HL-60 (cell line): ENCODE results near the gene NHSL1.

Source experiments
- GABPA ChIP-seq: IDR thresholded peaks from 2 replicates; pipeline ENCODE4 v1.6.1; 2012; ENCODE audit warnings: low read depth
- POLR2AphosphoS5 ChIP-seq: IDR thresholded peaks from 2 replicates; pipeline ENCODE4 v1.6.1; 2012; ENCODE audit warnings: low read depth
- SPI1 ChIP-seq: IDR thresholded peaks from 2 replicates; pipeline ENCODE4 v1.6.1; 2012; ENCODE audit warnings: low read depth, mild to moderate bottlenecking, borderline replicate concordance
- TF ChIP-seq, protein P1 (sequence below): IDR thresholded peaks from one replicate; pipeline ENCODE4 v1.5.1; 2011; ENCODE audit warnings: low read length, control low read depth, inconsistent platforms; ENCODE audit not compliant: insufficient read depth

DNA sequence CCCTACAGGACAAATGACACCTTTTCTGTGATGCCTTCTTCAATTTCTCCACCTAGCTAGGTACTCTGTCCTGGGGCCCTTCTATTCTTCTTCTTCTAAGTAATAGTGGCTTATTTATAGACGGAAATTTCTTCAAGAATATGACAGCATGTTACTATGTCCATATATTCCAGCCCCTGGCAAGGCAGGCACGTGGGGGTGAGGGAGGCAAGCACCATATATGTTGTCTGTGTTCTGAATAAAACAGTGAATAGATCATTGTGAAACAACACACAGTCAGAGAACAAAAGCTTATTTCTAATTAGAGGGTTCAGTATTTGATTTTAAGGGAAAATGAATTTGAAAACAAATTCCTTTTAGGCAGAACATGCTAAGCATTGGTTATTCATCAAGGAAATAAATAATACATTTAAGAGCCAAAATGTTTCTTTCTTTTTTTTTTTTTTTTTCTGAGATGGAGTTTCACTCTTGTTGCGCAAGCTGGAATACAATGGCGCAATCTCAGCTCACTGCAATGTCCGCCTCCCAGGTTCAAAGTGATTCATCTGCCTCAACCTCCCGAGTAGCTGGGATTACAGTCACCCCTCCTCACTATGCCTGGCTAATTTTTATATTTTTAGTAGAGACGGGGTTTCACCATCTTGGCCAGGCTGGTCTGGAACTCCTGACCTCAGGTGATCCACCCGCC is 89.1 kb downstream of the NHSL1 start:
- TF ChIP-seq POLR2AphosphoS5 (no peak), SPI1 (no peak), GABPA (no peak)
- TF ChIP-seq, protein P1, sequence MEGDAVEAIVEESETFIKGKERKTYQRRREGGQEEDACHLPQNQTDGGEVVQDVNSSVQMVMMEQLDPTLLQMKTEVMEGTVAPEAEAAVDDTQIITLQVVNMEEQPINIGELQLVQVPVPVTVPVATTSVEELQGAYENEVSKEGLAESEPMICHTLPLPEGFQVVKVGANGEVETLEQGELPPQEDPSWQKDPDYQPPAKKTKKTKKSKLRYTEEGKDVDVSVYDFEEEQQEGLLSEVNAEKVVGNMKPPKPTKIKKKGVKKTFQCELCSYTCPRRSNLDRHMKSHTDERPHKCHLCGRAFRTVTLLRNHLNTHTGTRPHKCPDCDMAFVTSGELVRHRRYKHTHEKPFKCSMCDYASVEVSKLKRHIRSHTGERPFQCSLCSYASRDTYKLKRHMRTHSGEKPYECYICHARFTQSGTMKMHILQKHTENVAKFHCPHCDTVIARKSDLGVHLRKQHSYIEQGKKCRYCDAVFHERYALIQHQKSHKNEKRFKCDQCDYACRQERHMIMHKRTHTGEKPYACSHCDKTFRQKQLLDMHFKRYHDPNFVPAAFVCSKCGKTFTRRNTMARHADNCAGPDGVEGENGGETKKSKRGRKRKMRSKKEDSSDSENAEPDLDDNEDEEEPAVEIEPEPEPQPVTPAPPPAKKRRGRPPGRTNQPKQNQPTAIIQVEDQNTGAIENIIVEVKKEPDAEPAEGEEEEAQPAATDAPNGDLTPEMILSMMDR = no peak
